ENCODE data around the gene ARRB1. TPM values are rescaled to one million over a fixed set of nuclear protein-coding genes. Genes with fewer than 3 reads are reported as not detected.

The ARRB1 gene
- total and polyA plus RNA-seq, 7 donors = 3.6 to 17.3 (median 7.4) TPM

DNA sequence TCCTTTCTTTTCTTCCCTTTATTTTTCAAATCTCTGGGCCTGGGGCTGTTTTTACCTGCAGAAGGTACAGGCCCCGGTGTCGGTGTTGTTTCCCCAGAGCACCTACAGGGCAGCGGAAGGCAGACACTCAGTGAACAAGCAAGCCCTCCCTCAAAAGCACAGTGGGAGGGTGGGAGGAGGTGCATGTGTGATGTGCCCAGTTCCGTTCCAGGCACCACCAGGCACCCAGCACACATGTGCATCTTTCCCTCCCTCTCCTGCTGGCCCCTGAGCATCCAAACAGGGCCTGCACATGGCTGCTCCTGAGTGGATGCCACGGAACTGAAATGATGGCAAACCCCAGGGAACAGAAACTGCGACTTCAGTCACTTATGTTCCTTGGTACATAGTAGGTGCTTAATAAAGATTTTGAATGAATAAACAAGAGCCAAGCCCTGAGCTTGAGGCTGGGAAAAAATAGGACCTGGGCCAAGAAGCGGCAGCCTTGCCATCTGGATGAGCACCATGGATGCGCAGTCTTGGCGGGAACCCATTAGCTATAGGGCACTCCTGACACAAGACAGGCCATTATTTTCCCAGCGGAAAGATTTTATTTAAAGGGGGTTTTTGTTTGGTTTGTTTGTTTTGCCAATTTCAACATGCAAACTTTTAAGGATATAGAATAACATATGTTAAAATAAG, 47.8 kb downstream of the ARRB1 start:
- intact Hi-C loops (cut with DNase I) = no loop called here
- ATAC-seq = no peak
- Histone ChIP-seq H3K9me3 (no peaks in the 10 kb centered on the region), H3K27ac (no peak overlapping the region), H3K4me1 (no peaks in the 10 kb centered on the region), H3K4me3 (no peak overlapping the region), H3K27me3 (ENCODE audit: insufficient read depth in 3 of 3, low read length in 2 of 3) (peaks cover 0 to 2% (median 0%) of the 10 kb centered on the region in 3 donors), H3K36me3 (ENCODE audit: insufficient read depth in 1 of 2, low read depth in 1 of 2) (no peaks in the 10 kb centered on the region)
- TF ChIP-seq, protein P1, sequence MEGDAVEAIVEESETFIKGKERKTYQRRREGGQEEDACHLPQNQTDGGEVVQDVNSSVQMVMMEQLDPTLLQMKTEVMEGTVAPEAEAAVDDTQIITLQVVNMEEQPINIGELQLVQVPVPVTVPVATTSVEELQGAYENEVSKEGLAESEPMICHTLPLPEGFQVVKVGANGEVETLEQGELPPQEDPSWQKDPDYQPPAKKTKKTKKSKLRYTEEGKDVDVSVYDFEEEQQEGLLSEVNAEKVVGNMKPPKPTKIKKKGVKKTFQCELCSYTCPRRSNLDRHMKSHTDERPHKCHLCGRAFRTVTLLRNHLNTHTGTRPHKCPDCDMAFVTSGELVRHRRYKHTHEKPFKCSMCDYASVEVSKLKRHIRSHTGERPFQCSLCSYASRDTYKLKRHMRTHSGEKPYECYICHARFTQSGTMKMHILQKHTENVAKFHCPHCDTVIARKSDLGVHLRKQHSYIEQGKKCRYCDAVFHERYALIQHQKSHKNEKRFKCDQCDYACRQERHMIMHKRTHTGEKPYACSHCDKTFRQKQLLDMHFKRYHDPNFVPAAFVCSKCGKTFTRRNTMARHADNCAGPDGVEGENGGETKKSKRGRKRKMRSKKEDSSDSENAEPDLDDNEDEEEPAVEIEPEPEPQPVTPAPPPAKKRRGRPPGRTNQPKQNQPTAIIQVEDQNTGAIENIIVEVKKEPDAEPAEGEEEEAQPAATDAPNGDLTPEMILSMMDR (IDR thresholded peaks at IDR 0.05) = no peak
- DNase-seq = peak in 1 of 2 donors; percentile 15
- 85 to 89% (median 85%) methylated on average over 10 of the region's 10 CpGs for WGBS, 3 donors

DNA sequence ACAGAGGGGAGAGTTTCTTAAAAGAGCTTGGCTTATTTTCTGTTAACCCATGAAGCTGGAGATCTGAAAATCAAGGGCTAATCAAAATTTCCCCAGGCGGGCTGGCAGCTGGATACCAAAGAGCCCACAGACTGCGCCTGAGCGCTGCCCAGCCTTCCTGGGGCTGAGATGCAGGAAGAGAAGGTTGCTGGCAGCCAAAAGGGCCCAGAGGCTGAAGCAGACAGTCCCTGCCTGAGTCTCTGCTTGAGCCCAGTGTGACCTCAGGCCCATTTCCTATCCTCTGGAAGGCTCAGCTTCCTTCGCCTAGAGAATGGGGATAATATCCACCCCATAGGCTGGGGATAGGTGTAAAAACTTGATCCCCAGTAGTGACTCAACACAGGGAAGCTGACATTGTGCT, 49.1 kb downstream of the ARRB1 start:
- Histone ChIP-seq H3K27ac (peak overlapping the region; percentile 30), H3K4me1 (no peaks in the 10 kb centered on the region)
- ATAC-seq = peak in 1 of 4 donors; percentile 34

DNA sequence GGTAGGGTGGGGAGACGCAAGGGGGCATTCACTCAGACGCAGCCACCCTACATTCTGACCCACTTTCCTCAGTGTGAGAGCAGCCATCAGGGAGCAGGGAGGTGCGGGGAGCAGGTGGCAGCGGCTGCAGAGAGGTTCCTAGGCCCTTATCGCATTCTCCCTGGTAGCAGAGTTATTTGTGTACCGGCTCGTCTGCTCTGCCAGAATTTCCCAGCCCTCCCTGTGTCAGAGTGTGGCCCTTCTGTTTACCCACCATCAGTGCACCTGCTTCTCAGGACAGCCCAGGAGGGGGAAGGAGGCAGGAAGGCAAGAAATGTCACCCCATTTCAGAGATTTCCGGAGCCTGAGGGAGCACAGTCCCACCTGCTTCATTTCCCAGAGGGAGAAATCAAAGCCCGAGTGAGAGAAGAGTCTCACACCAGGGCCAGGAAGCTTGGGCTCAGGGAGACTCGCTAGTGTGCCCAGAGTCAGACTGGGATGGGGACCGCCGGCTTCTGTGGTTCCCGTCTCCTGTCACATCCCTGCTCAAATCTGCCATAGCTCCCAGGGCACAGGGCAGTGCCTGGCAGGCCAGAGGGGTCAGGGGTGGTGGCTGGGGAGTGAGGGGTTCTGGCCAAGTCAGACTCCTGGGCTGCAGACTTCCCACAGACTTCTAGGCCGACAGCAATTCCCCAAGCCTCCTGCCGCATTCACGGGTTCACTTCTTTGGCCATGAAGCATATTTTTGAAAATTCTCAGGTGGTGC, 49.7 kb downstream of the ARRB1 start:
- ATAC-seq (no peak), DNase-seq (peak; percentile 11 to 27)
- intact Hi-C loops (cut with DNase I) = no loop called here
- no peaks in the 10 kb centered on the region for H3K9me3 ChIP-seq
- TF ChIP-seq, protein P1 (IDR thresholded peaks at IDR 0.05) = no peak
- no peaks in the 10 kb centered on the region for H3K36me3 ChIP-seq (ENCODE audit: insufficient read depth in 1 of 2, low read depth in 1 of 2)
- no peak overlapping the region for H3K4me3 ChIP-seq
- H3K4me1 ChIP-seq = no peaks in the 10 kb centered on the region
- peaks cover 0 to 2% (median 0%) of the 10 kb centered on the region in 3 donors for H3K27me3 ChIP-seq (ENCODE audit: insufficient read depth in 3 of 3, low read length in 2 of 3)
- WGBS, 3 donors = 52 to 65% (median 61%) methylated on average over 16 of the region's 16 CpGs
- H3K27ac ChIP-seq = no peak overlapping the region

More for the DNA sequence above, 49.1 kb downstream of the ARRB1 start:
- Histone ChIP-seq H3K36me3 (ENCODE audit: insufficient read depth in 1 of 2, low read depth in 1 of 2) (no peaks in the 10 kb centered on the region), H3K27me3 (ENCODE audit: insufficient read depth in 3 of 3, low read length in 2 of 3) (peaks cover 0 to 2% (median 0%) of the 10 kb centered on the region in 3 donors), H3K4me3 (no peak overlapping the region), H3K9me3 (no peaks in the 10 kb centered on the region)
- DNase-seq = peak; percentile 21 to 37
- 71 to 92% (median 79%) methylated on average over 4 of the region's 4 CpGs for WGBS, 3 donors
- intact Hi-C loops (cut with DNase I) = no loop called here
- TF ChIP-seq, protein P1 (IDR thresholded peaks at IDR 0.05) = no peak

DNA sequence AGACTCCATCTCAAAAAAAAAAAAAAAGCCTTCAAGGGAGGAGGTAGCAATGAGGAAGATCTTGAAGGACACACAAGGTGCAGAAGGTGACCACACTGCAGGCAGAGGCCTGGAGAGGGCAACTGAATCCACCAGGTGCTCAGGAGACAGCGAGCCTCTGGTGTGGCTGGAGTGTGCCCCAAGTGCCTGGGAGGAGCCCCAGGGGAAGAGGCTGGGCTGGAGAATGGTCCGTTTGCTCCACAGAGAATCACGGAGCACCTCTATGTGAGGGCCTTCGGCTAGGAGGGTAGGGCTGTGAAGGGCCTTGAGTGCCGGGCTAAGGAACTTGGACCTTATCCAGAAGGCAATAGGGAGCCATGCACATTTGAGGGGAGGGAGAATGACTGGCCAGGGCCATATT, 50.3 kb downstream of the ARRB1 start:
- ATAC-seq (no peak), DNase-seq (peak in 1 of 2 donors; percentile 36)
- intact Hi-C loops (cut with DNase I) = no loop called here
- peaks cover 0 to 2% (median 0%) of the 10 kb centered on the region in 3 donors for H3K27me3 ChIP-seq (ENCODE audit: insufficient read depth in 3 of 3, low read length in 2 of 3)
- H3K27ac ChIP-seq = no peak overlapping the region
- WGBS, 3 donors = 73 to 79% (median 75%) methylated on average over 5 of the region's 5 CpGs
- no peak overlapping the region for H3K4me3 ChIP-seq
- TF ChIP-seq, protein P1 (IDR thresholded peaks at IDR 0.05) = no peak
- H3K36me3 ChIP-seq (ENCODE audit: insufficient read depth in 1 of 2, low read depth in 1 of 2) = no peaks in the 10 kb centered on the region
- H3K4me1 ChIP-seq = no peaks in the 10 kb centered on the region
- no peaks in the 10 kb centered on the region for H3K9me3 ChIP-seq

Data from psoas muscle (tissue), 8 donors.